Testis (tissue), 2 donors: ENCODE results near the gene CDKAL1.

Source experiments
- POLR2A ChIP-seq: fragments of 450-650 bp; IDR thresholded peaks from one replicate; pipeline ENCODE4 v1.6.1; 2017; ENCODE audit warnings: antibody characterized with exemption, mild to moderate bottlenecking, moderate library complexity
- TF ChIP-seq, protein P1 (sequence below), 3 experiments: fragments of 450-650 bp in 2 of 3; fragments of 200-600 bp in 1 of 3; sonication (generic) in 1 of 3; IDR thresholded peaks; one replicate each; pipeline ENCODE4 v1.5.1; 2016 to 2019; ENCODE audit warnings: antibody characterized with exemption in 3 of 3, mild to moderate bottlenecking in 2 of 3, moderate library complexity in 1 of 3

DNA sequence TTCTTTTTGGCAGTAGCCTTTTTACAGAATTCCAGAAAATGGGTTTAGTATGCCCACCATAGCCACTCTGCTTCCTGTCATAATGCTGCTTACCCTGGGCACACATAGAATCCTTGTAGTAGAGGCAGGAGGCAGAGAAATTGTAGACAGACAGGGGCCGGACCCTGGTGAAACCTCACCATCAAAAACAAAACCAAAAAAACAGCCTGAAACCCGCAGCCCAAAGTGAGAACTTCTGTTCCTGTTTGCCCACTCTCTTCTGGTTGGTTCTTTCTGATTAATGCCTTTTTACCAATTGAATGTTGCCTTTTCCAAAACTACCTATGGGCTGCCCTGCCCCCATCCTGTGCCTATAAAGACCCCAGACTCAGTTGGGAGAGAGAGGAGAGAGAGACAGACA, 188.2 kb downstream of the CDKAL1 start:
- TF ChIP-seq, protein P1, sequence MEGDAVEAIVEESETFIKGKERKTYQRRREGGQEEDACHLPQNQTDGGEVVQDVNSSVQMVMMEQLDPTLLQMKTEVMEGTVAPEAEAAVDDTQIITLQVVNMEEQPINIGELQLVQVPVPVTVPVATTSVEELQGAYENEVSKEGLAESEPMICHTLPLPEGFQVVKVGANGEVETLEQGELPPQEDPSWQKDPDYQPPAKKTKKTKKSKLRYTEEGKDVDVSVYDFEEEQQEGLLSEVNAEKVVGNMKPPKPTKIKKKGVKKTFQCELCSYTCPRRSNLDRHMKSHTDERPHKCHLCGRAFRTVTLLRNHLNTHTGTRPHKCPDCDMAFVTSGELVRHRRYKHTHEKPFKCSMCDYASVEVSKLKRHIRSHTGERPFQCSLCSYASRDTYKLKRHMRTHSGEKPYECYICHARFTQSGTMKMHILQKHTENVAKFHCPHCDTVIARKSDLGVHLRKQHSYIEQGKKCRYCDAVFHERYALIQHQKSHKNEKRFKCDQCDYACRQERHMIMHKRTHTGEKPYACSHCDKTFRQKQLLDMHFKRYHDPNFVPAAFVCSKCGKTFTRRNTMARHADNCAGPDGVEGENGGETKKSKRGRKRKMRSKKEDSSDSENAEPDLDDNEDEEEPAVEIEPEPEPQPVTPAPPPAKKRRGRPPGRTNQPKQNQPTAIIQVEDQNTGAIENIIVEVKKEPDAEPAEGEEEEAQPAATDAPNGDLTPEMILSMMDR (IDR thresholded peaks at IDR 0.05): no peak
- no peak for TF ChIP-seq POLR2A
